HG03342 (cell line): ENCODE measurements around the gene SPINK9.
"Not testable (repeated sequence)": the region's sequence is repeated elsewhere in the genome, so short reads cannot be mapped to it uniquely, and the experiment has no call there.

Source experiments
- ATAC-seq: cut with Tn5 transposase; IDR thresholded peaks from one replicate; pipeline ENCODE4 v1.9.1; 2021; ENCODE audit warnings: mild to moderate bottlenecking, moderate library complexity; ENCODE audit not compliant: unreplicated experiment

The SPINK9 gene, protein sequence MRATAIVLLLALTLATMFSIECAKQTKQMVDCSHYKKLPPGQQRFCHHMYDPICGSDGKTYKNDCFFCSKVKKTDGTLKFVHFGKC

DNA sequence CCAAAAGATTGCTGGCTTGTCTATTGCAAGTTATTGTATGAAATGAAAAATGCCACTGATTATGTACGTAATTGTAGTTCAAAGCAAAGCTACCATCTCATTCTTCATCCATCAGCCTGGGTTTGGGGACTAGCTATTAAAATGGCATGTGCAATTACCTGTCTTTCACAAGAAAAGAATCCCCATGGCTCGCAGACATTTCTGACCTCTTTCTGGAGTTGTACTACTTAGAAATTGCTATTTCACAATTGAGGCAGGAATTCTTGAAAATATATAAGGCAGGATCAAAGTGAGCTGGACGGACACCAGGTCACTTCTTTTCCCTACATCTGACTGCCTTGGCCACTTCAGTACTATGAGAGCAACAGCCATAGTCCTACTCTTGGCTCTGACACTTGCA is at the start of gene SPINK9:
Gene SPINK9 (plus strand): TSS at position 301 of the 400 bp plus-strand sequence. CDS start 55 bp downstream, at position 356.
- ATAC-seq, result no peak

DNA sequence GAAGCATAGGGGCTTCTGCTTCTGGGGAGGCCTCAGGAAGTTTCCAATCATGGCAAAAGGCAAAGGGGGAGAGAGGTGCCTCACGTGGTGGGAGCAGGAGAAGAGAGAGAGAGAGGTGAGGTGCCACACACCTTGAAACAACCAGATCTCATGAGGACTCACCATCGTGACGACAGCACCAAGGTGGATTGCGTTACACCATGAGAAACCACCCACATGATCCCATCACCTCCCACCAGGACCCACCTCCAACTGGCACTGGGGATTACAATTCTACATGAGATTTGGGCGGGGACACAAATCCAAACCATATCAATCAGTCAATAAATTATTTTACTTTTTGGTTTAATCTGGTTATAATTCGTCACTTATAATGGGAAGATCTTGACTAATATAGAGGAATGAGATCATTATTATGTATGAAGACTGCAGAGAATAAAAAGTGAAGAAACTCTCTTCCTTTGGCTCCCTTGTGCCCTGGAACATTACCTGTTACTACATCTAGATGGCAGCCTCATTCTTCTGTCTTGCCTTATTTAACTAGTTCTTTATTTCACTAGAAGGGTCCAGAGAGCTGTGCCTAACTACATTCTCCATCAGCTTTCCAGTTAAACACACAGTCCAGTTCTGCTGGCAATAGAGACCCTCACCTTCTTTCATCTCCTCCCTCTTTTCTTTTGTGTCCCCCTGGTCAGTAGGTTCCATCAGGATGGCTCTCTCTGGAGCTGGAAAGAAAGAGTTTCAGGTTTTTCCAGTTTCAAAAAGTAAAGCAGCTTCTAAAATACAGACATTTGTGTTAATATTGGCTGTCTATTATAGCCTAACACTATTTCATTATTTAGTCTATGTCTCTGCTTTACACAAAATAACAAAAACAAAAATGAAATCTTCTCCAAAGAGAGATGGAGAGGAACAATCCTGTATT is 44.8 kb upstream of the SPINK9 start:
- ATAC-seq, result peak; percentile 49

DNA sequence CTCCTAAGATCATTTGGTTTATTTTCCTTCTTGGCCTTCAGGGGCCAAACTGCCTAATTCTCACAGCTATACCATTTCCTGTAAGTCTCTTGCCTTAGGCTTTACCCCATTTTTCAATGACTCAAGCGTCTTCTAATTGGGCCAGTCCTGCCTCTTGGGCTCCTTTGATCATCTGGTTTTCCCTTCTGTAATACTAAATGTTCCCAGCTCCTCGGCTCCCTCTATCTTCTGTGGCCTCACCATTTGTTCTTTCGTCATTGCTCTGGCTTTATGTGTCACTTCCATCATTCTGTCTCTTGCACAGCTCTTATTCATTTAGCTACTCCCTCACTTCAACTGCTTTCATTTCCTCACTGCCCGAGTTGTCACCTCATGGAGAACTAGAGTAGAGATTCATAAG is 37.6 kb upstream of the SPINK9 start:
- no peak for ATAC-seq

DNA sequence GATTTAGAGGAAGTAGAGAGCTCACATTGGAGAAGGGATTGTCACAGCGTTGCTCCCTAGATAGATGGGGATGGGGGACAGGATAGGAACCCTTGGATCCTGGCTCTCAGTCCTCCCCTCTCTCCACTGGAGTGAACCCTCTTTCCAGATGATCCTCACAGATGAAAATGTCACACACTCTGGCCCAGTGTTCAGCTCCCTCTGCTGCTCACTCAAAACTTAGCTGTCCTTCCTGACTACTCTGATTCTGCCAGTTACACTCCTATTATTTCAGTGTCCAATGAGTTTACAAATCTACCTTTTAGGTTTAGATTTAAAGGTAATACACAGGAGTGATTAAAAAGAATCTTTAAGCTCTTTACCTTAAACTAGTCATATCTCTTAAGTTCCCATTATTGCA is 28.9 kb upstream of the SPINK9 start:
- ATAC-seq, result no peak

DNA sequence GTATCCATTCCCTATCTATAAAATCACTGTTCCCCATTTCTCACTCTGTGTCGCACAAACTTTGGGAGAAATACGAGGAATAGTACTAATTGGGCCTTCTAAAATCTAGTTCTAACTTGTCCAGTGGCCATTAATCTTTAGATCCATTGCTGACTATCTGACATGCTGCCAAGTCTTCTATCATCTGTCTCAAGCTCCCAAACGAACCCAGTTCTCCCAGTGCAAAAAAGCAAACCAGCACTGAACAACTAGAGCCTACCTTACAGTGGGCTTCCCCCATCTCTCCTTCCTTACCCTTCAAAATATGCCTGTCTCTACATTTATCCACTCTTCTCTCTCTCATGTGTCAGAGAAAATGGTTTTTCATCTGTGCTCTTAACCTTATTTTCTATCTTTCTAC is 26.3 kb upstream of the SPINK9 start:
- no peak for ATAC-seq

DNA sequence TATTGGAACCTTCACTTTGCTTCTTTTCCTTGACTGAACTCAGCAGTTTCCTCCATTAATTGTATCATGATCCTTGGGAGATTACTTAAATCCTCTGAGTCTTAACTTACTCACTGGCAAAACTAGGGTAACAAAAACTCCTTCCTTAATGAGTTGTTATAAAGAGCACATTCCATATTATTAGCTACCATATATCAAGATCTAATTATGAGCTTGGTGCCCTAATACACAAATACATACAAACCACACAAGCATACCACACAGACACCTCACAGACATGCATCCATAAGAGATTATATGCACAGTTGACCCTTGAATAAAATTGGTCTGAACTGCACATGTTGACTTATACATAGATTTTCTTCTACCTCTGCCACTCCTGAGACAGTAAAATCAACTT is 25.6 kb upstream of the SPINK9 start:
- ATAC-seq, result no peak

DNA sequence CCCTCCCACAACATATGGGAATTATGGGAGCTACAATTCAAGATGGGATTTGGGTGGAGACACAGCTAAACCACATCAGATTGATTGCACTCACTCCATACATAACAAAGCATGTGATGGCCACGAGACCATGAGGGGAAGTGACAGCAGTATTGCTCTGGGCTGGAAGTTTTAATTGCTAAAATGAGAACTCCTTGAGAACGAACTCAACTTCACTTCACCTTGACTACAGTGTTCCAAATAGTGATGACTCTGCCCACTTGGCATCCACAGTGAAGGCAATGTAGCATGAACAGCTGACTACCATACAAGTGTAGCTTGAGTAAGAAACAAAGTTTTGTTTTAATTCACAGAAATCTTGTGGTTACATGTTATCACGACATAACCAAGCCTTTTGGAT is 23.9 kb upstream of the SPINK9 start:
- no peak for ATAC-seq

DNA sequence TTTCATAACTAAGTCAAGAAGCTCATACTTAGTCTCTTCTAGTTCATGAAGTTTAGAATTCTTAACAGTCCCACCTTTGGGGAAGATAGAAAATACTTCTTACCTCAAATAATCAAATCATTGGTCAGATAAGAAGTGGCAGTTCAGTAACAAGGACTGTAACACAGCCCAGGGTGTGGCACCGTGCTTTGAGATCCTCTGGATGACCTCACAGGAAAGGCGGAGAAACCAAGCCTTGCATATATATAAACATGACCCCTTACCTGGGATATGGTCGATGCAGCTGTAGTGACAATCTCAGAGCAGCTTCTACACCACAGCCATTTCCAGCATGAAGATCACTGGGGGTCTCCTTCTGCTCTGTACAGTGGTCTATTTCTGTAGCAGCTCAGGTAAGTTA is 23.2 kb upstream of the SPINK9 start, which contains the start of gene SPINK7:
Gene SPINK7 (plus strand): TSS at position 271 of the 400 bp plus-strand sequence. CDS start 61 bp downstream, at position 332.
- ATAC-seq, result no peak

DNA sequence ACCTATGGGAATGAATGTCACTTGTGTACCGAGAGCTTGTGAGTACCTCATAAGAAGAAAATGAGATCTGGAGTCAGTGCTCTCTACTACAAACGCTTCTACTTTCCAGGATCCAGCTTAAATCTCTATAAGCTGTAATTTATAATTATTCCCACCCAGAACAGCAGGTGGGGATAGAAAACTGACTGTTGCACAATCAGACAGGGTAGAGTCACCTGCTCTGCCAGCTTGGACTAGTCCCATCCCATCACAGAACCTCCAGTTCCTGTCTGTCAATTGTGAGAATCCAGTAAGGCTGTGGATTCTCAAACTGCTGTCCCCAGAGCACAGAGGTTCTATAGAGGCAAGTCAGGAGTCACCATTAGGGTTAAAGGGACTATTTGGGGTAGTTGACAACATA is 21.2 kb upstream of the SPINK9 start:
- no peak for ATAC-seq

DNA sequence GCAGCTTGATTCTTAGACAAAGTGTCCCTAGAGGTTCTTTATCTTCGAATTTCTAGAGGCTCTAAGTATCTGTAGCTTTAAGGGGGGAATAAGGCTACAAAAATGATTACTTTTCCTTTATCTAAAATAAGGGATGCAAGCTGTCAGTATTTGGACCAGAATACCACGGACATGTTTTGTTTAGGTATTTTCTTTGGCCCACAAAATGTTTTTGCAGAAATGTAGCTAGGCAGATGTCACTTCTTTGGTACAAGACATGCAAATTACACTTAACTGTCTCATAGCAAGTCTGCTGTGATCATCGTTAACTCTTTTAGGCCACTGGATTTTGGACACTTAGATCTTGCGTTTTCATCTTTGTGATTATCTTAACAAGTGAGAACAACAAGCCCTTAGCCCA is 20.6 kb upstream of the SPINK9 start:
- no peak for ATAC-seq

DNA sequence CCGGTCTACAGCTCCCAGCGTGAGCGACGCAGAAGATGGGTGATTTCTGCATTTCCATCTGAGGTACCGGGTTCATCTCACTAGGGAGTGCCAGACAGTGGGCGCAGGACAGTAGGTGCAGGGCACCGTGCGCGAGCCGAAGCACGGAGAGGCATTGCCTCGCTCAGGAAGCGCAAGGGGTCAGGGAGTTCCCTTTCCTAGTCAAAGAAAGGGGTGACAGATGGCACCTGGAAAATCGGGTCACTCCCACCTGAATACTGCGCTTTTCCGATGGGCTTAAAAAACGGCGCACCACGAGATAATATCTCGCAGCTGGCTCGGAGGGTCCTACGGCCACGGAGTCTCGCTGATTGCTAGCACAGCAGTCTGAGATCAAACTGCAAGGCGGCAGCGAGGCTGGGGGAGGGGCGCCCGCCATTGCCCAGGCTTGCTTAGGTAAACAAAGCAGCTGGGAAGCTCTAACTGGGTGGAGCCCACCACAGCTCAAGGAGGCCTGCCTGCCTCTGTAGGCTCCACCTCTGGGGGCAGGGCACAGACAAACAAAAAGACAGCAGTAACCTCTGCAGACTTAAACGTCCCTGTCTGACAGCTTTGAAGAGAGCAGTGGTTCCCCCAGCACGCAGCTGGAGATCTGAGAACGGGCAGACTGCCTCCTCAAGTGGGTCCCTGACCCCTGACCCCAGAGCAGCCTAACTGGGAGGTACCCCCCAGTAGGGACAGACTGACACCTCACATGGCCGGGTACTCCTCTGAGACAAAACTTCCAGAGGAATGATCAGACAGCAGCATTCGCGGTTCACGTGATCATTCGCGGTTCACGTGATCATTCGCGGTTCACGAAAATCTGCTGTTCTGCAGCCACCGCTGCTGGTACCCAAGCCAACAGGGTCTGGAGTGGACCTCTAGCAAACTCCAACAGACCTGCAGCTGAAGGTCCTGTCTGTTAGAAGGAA is 15.1 kb upstream of the SPINK9 start:
- ATAC-seq, result not testable (repeated sequence)

DNA sequence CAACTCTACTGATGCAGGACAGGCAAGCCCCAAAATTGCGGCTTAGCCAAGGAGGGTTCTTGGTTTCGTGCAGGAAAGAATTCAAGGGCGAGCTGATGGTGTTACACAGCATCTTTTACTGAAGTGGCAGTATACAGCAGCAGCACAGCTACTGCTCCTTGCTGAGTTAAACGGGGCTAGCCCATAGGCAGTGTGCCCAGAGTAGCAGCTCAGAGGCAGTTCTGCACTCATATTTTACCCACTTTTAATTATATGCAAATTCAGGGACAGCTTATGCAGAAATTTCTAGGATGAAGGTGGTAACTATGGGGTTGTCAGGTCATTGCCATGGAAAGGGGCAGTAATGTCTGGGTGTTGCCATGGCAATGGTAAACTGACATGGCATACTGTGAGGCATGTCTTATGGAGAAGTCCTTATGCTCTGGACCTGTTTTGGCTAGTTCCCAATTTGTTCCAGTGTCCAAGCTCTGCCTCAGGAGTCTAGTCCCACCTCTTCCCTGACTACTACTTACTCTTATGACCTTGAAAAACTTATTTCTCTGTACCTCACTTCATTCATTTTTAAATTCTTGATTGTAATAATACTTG is 2.0 kb upstream of the SPINK9 start:
- no peak for ATAC-seq

DNA sequence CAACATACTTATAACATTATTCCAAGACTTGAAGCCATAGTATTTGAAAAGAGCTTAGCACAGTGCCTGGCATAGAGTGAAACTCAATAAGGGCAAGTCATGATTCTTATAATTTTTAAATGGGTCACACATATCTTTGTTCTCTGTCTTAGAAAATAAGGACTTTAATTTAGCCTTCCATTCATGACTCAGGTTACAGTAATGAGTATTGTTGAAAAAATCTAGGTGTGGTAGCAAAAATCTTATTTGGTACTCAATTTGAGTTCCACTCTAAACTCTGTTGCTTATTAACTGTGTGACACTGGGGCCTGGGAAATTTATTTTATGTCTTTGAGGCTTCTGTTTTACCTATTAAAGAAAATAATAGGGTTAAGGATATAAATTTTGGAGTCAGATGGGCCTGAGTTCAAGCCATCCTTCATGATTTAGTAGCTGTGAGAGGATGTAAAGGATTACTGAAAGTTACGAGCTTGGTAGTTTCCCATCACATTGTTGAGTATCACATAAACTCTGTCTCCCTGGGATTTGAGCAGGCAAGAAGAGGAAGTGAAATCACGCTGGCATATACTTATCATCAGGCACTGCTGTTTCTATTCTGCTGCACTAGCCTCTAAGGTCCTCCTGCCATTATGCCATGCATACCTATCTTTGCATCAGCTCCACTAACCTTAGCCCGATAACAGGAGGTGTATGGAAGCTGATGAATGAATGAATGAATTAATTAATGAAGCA is 1.5 kb downstream of the SPINK9 start:
- peak; percentile 86 for ATAC-seq

DNA sequence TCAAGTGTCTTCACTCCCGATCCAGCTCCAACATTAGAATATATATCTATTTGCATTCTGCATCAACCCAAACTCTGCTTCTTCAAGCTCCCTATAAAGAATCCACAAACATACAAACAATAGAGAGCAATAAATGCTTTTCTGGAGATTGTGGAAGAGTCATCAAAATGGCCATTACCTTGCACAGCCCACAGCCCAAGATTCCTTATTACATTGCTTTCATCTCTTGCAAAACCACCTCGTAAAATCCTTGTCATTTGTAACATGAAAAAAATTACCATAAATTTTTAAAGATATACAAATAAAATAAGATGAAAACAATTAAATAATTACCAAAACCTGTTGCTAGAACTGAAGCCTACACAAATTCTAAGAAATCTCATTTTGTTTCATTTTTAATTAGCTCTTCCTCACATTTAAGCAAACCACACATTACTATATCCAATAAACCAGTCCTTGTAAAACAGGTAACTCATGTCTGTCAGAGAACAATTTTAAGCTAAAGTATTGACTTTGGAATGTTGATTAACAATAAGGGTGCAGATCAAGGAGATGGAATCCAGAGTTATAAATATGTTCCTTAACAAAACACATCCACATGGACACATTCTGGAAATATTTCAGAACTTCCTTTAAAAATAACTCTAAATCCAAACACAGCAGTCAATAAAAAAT is 7.1 kb downstream of the SPINK9 start:
- no peak for ATAC-seq

DNA sequence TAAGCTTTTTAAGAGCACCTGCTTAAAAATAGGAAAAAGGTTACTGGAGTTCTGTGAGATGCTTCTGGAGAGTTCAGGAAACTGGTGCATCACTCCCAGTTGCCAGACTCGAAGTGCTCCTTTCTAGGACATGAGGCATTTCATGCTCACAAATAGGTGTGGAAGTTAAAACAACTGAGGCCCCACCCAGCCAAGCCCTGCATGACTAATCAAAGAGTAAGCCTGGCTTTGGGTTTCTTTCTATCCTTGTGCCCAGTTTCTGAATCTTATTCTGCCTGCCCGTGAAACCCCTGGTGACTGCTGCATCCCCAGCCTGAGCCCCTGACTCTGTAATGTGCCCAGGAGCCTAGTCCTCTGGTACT is 7.7 kb downstream of the SPINK9 start:
- no peak for ATAC-seq

DNA sequence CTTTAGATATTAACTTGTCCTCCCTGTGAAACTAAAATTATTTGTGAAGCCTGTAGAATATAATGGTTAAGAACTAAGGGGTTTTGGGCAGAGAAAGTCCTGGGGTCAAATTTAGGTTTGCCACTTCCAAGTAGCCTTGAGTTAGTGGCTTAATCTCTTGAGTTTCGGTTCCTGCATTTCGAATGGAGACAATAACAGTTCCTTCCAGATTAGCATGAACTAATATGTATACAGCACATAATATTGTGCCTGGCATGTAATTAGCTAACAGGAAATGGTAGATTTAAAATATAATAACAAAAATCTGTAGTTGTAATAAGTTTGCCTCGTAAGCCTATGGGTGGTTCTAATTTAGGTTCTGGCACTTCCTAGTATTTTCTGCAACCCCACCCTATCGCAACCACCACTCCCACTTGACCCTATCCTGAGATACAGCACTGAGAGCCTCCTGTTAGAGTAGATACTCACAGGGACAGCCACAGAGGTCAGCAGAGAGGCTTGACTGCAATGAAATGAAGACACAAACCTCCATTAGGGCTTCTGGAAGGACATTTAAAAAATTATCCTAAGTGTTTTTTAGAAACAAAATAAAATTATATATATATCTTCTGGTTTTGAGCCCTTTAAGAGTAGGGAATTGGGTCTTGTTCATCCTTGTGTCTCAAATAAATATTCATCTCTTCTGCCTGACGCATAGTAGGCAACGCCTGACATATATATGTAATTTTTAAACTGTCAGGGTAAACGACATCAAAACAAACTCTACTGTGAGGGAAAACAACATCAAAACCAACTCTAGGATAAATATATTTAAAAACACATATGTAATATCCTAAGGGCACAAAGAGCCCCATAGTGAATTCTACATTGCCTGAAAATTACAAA is 8.5 kb downstream of the SPINK9 start:
- no peak for ATAC-seq

DNA sequence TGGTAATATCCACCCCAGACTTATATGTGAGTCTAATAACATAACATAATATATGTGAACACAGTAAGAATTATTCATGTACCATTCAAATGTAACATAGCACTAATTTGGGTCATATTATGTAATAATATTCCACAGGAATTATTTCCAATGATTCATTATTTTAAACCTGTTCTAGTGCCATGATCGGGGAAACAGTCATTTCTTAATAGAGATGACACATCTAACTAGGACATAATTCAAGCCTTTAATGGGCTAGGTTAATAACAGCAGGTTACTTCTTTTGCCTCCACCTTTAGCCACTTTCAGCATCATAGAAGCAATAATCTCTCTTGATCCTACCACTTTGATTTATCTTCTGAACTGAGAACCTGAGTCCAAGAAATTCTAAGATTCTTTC is 12.3 kb downstream of the SPINK9 start:
- ATAC-seq, result no peak

DNA sequence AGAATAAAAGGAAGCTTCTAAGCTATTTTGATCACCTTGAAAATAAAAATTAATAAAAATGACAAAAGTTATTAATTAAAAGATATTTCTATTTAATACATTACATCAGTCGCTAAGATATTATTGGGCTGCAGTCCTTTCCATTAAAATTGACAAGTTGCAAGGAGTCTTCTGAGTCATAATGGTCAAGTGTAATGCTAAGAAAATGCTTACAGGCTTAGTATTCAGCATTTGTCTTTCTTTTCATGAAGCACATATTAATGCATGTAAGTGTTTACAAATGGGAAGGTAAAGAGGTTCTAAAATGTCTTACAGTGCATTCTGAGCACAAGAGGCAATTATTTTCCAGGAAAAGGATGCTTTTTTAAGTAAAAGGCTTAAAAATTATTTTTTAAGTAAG is 17.3 kb downstream of the SPINK9 start:
- no peak for ATAC-seq

DNA sequence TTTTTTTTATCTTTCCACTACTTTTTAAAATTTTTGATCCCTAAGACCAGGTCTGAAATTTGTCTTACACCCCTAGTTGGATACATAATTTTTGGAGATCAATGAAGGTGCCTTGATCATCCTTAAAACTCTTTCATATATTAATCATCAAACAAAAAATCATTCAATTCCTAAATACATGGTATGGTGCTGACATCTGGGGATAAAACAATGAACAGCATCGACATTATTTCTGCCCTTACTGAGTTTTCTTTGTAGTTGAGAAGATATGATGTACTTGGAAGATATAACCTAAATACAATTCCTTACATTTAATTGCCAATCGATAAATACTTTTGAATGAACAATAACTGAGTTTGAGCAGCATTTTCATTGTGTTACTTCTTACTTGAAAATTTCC is 18.3 kb downstream of the SPINK9 start:
- ATAC-seq, result no peak
